Esophagus muscularis mucosa (tissue), 4 donors: ENCODE data around the gene SNX10. TPM values are rescaled to one million over a fixed set of nuclear protein-coding genes. Genes with fewer than 3 reads are reported as not detected.

ENCODE experiments used
- DNase-seq: peaks from one replicate; pipeline ENCODE4 v3.0.0-alpha.2; 2017; ENCODE audit errors: extremely low spot score
- H3K27ac ChIP-seq, 4 donors: fragments of 200-600 bp; sonication (generic); replicated peaks in 1 of 4; 1 replicate in 3 of 4; 2 replicates in 1 of 4; pipeline ENCODE4 v1.5.1; 2016 to 2019; ENCODE audit warnings: mild to moderate bottlenecking in 1 of 4
- H3K27me3 ChIP-seq, 4 donors: fragments of 200-600 bp; sonication (generic); one replicate each; pipeline versions ENCODE4 v1.5.1 to v1.6.0; 2016 to 2019
- H3K36me3 ChIP-seq, 4 donors: fragments of 200-600 bp; sonication (generic); one replicate each; pipeline ENCODE4 v1.5.1; 2016 to 2019
- H3K4me1 ChIP-seq, 4 donors: fragments of 200-600 bp; sonication (generic); one replicate each; pipeline ENCODE4 v1.5.1; 2016 to 2019
- H3K4me3 ChIP-seq, 4 donors: fragments of 200-600 bp; sonication (generic); 1 replicate in 2 of 4; 2 replicates in 2 of 4; pipeline ENCODE4 v1.5.1; 2016 to 2019; ENCODE audit warnings: mild to moderate bottlenecking in 4 of 4, moderate library complexity in 1 of 4
- H3K9me3 ChIP-seq, 4 donors: fragments of 200-600 bp; sonication (generic); 1 replicate in 3 of 4; 2 replicates in 1 of 4; pipeline ENCODE4 v1.5.1; 2016 to 2019
- CTCF ChIP-seq, 3 experiments: fragments of 200-600 bp in 2 of 3; fragments of 450-650 bp in 1 of 3; sonication (generic) in 2 of 3; IDR thresholded peaks; one replicate each; pipeline ENCODE4 v1.5.1; 2017 to 2019; ENCODE audit warnings: antibody characterized with exemption in 3 of 3, mild to moderate bottlenecking in 2 of 3, moderate library complexity in 1 of 3
- EP300 ChIP-seq: sonication (generic); formaldehyde crosslinking; IDR thresholded peaks from one replicate; pipeline ENCODE4 v1.6.1; 2017; ENCODE audit warnings: antibody characterized with exemption
- POLR2A ChIP-seq: fragments of 450-650 bp; IDR thresholded peaks from one replicate; pipeline ENCODE4 v1.6.1; 2017; ENCODE audit warnings: antibody characterized with exemption, moderate library complexity, mild to moderate bottlenecking, low read depth
- POLR2AphosphoS5 ChIP-seq, 2 donors: sonication (generic); formaldehyde crosslinking; IDR thresholded peaks; one replicate each; pipeline ENCODE4 v1.6.1; 2017; ENCODE audit warnings: antibody characterized with exemption in 2 of 2
- WGBS: methylation state at CpG from one replicate; pipeline ENCODE4 v1.1.5; 2018; 5-methylcytosine and 5-hydroxymethylcytosine counted together
- intact Hi-C: fragments of 100-400 bp; cut with DNase I; formaldehyde crosslinking; loops from one replicate; pipeline ENCODE4 v1.15.1; 2023
- total RNA-seq, 4 donors: library from RNA; depleted of rRNA; stranded (reverse); fragments of >200 nt; gene quantifications; one replicate each; pipeline versions ENCODE4 v1.1.0 to v1.2.1, GENCODE V29; 2016

SNX10 gene
- total RNA-seq, 4 donors from 2014 or later, result 1.9 to 5.0 (median 4.1) TPM

- H3K27me3 ChIP-seq, result no peaks in the 10 kb centered on the region
- no peak overlapping the region for H3K27ac ChIP-seq
- no peaks in the 10 kb centered on the region for H3K4me1 ChIP-seq
- intact Hi-C loops, result no loop called here
- no peaks in the 10 kb centered on the region for H3K36me3 ChIP-seq
- no peaks in the 10 kb centered on the region for H3K9me3 ChIP-seq
- H3K4me3 ChIP-seq, result no peak overlapping the region
- DNase-seq, result no peak
- TF ChIP-seq CTCF (IDR thresholded peaks at IDR 0.05), result no peak
- TF ChIP-seq EP300, result no peak
- TF ChIP-seq POLR2AphosphoS5 (IDR thresholded peaks at IDR 0.05), result no peak
- TF ChIP-seq POLR2A, result no peak
- 54% methylated on average over 5 of the region's 5 CpGs for WGBS
Measured at GRCh38 chr7:26420422-26421019, 128.9 kb downstream of the SNX10 start.

GRCh38 chr7:26422761-26423160, 131.1 kb downstream of the SNX10 start:
- no peak for TF ChIP-seq POLR2A
- no peak for TF ChIP-seq EP300
- TF ChIP-seq CTCF (IDR thresholded peaks at IDR 0.05), result no peak
- no peak for TF ChIP-seq POLR2AphosphoS5 (IDR thresholded peaks at IDR 0.05)
- 93% methylated on average over 5 of the region's 5 CpGs for WGBS
- no peaks in the 10 kb centered on the region for H3K9me3 ChIP-seq
- H3K36me3 ChIP-seq, result no peaks in the 10 kb centered on the region
- no peak overlapping the region for H3K27ac ChIP-seq
- no peaks in the 10 kb centered on the region for H3K4me1 ChIP-seq
- DNase-seq, result no peak
- H3K27me3 ChIP-seq, result no peaks in the 10 kb centered on the region
- intact Hi-C loops, result no loop called here
- H3K4me3 ChIP-seq, result no peak overlapping the region

GRCh38 chr7:26423436-26423835, 131.8 kb downstream of the SNX10 start:
- no peaks in the 10 kb centered on the region for H3K36me3 ChIP-seq
- DNase-seq, result no peak
- H3K4me1 ChIP-seq, result no peaks in the 10 kb centered on the region
- TF ChIP-seq CTCF (IDR thresholded peaks at IDR 0.05), result no peak
- no peak for TF ChIP-seq POLR2AphosphoS5 (IDR thresholded peaks at IDR 0.05)
- TF ChIP-seq EP300, result no peak
- TF ChIP-seq POLR2A, result no peak
- intact Hi-C loops, result no loop called here
- WGBS, result 94% methylated on average over 1 of the region's 1 CpG
- no peak overlapping the region for H3K27ac ChIP-seq
- H3K27me3 ChIP-seq, result no peaks in the 10 kb centered on the region
- no peaks in the 10 kb centered on the region for H3K9me3 ChIP-seq
- no peak overlapping the region for H3K4me3 ChIP-seq

Other genes with a start within 250 kb of the SNX10 start
- 1 to 10 TPM; 1.5 to 2.7 (median 2.5) TPM for gene NFE2L3, start 139.7 kb upstream of the SNX10 start, total RNA-seq
- gene HNRNPA2B1, start 91.1 kb upstream of the SNX10 start, total RNA-seq, result 100 to 1,000 TPM; 158 to 220 (median 202) TPM
- gene CBX3, start 90.1 kb upstream of the SNX10 start, total RNA-seq, result 10 to 100 TPM; 51.5 to 78.5 (median 60.3) TPM